Calu3 (cell line): ENCODE results near the gene PLXNB1. TPM values are rescaled to one million over a fixed set of nuclear protein-coding genes. Genes with fewer than 3 reads are reported as not detected.

ENCODE experiments used
- BruUV-seq: library from RNA; stranded (reverse); fragments of 400-500 nt; replicated peaks from 2 replicates; lab custom pipeline; 2021; lab: Mats Ljungman, UMichigan
- CTCF ChIA-PET: fragments of 300-600 bp; sonication (Branson Sonifier 250); formaldehyde crosslinking; loops from one replicate; lab custom pipeline; 2022; ENCODE audit warnings: antibody characterized with exemption; lab: Charles Lee
- DNase-seq: peaks from one replicate; pipeline ENCODE4 v3.0.0; 2022
- H3K27ac Mint-ChIP-seq: one replicate; pipeline ENCODE4 v1.8.0; 2022; ENCODE audit warnings: mixed read lengths; ENCODE audit not compliant: unreplicated experiment
- H3K27me3 Mint-ChIP-seq: one replicate; pipeline ENCODE4 v1.8.0; 2022; ENCODE audit warnings: mixed read lengths; ENCODE audit not compliant: unreplicated experiment
- H3K36me3 Mint-ChIP-seq: one replicate; pipeline ENCODE4 v1.8.0; 2022; ENCODE audit warnings: mild to moderate bottlenecking, moderate library complexity, mixed read lengths; ENCODE audit not compliant: insufficient read depth, unreplicated experiment
- H3K4me1 Mint-ChIP-seq: one replicate; pipeline ENCODE4 v1.8.0; 2022; ENCODE audit warnings: mild to moderate bottlenecking, low read depth, mixed read lengths; ENCODE audit not compliant: unreplicated experiment
- H3K4me3 Mint-ChIP-seq: one replicate; pipeline ENCODE4 v1.8.0; 2022; ENCODE audit warnings: mild to moderate bottlenecking, low read depth, moderate library complexity, mixed read lengths; ENCODE audit not compliant: unreplicated experiment
- H3K9me3 Mint-ChIP-seq: one replicate; pipeline ENCODE4 v1.8.0; 2022; ENCODE audit warnings: low read depth, mixed read lengths; ENCODE audit not compliant: unreplicated experiment
- intact Hi-C: fragments of 100-400 bp; cut with micrococcal nuclease; formaldehyde crosslinking; loops from one replicate; pipeline ENCODE4 v1.10.0; 2022; ENCODE audit not compliant: unreplicated experiment
- total RNA-seq: library from RNA; stranded (reverse); gene quantifications from 2 replicates; pipeline ENCODE4 v1.2.3, GENCODE V29; 2022
- TF ChIP-seq, protein P1 (sequence below): fragments of 200-600 bp; IDR thresholded peaks from one replicate; pipeline ENCODE4 v1.8.0; 2022; ENCODE audit warnings: antibody characterized with exemption; ENCODE audit not compliant: unreplicated experiment

PLXNB1 gene
- total RNA-seq, 1 experiment from 2014 or later = 174 TPM

DNA sequence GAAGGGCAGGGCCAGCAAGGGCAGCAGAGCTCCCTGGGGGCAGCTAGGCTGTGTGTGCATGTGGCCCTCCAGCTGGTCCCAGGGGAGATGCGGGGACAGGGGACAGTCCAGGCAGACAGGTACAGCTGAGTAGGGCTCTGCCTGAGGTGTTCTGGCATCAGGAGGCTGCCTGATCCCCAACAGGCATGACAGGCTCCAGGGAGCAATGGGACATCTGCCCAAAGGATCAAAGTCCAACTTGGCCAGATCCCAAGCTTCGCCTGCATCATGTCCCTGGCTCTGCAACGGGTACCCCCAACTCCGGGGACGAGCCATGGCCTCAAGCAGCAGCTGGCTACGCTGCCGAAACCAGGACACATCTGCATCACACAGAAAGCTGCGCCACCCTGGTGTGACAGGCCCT, 38.4 kb upstream of the PLXNB1 start:
- Mint-ChIP-seq H3K4me1 (peaks cover 21% of the 10 kb centered on the region), H3K27me3 (no peaks in the 10 kb centered on the region), H3K36me3 (peaks cover 50% of the 10 kb centered on the region), H3K27ac (peak overlapping the region; percentile 68), H3K9me3 (no peaks in the 10 kb centered on the region), H3K4me3 (no peak overlapping the region)
- BruUV-seq = no TSS peak
- CTCF ChIA-PET = no interaction called here
- TF ChIP-seq, protein P1, sequence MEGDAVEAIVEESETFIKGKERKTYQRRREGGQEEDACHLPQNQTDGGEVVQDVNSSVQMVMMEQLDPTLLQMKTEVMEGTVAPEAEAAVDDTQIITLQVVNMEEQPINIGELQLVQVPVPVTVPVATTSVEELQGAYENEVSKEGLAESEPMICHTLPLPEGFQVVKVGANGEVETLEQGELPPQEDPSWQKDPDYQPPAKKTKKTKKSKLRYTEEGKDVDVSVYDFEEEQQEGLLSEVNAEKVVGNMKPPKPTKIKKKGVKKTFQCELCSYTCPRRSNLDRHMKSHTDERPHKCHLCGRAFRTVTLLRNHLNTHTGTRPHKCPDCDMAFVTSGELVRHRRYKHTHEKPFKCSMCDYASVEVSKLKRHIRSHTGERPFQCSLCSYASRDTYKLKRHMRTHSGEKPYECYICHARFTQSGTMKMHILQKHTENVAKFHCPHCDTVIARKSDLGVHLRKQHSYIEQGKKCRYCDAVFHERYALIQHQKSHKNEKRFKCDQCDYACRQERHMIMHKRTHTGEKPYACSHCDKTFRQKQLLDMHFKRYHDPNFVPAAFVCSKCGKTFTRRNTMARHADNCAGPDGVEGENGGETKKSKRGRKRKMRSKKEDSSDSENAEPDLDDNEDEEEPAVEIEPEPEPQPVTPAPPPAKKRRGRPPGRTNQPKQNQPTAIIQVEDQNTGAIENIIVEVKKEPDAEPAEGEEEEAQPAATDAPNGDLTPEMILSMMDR = no peak
- no peak for DNase-seq
- intact Hi-C loops = no loop called here

GRCh38 chr3:48467473-48468267, 37.8 kb upstream of the PLXNB1 start:
- H3K4me3 Mint-ChIP-seq = no peak overlapping the region
- H3K4me1 Mint-ChIP-seq = peaks cover 18% of the 10 kb centered on the region
- no peak for DNase-seq
- H3K27ac Mint-ChIP-seq = peak overlapping the region; percentile 68
- intact Hi-C loops = no loop called here
- H3K9me3 Mint-ChIP-seq = no peaks in the 10 kb centered on the region
- TF ChIP-seq, protein P1 = no peak
- TSS peak; percentile 2 for BruUV-seq
- CTCF ChIA-PET = no interaction called here
- H3K27me3 Mint-ChIP-seq = no peaks in the 10 kb centered on the region
- peaks cover 44% of the 10 kb centered on the region for H3K36me3 Mint-ChIP-seq

- Mint-ChIP-seq H3K27me3 (no peaks in the 10 kb centered on the region), H3K9me3 (no peaks in the 10 kb centered on the region), H3K36me3 (peaks cover 40% of the 10 kb centered on the region), H3K4me3 (peak overlapping the region; percentile 74), H3K4me1 (peaks cover 18% of the 10 kb centered on the region), H3K27ac (peak overlapping the region; percentile 100)
- TF ChIP-seq, protein P1 = no peak
- intact Hi-C loops = no loop called here
- BruUV-seq = no TSS peak
- CTCF ChIA-PET = no interaction called here
- DNase-seq = no peak
Observed at GRCh38 chr3:48467110-48467454, 37.2 kb upstream of the PLXNB1 start.

DNA sequence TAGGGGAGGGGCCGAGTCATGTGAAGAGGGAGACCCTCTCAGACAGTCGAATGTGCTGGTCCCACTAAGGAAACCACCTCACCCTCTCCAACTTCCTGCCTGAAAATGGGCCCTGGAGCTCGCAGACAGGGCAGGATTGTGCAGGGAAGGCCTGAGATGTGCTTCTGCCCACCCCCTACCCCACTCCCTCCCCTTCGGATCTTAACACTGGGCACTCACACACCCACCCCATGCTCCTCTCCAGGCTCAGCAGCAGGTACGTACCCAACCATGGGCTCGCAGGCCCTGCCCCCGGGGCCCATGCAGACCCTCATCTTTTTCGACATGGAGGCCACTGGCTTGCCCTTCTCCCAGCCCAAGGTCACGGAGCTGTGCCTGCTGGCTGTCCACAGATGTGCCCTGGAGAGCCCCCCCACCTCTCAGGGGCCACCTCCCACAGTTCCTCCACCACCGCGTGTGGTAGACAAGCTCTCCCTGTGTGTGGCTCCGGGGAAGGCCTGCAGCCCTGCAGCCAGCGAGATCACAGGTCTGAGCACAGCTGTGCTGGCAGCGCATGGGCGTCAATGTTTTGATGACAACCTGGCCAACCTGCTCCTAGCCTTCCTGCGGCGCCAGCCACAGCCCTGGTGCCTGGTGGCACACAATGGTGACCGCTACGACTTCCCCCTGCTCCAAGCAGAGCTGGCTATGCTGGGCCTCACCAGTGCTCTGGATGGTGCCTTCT, 36.7 kb upstream of the PLXNB1 start:
- H3K27me3 Mint-ChIP-seq = no peaks in the 10 kb centered on the region
- peaks cover 18% of the 10 kb centered on the region for H3K4me1 Mint-ChIP-seq
- intact Hi-C loops = no loop called here
- H3K27ac Mint-ChIP-seq = peak overlapping the region; percentile 100
- TF ChIP-seq, protein P1 = no peak
- H3K4me3 Mint-ChIP-seq = peak overlapping the region; percentile 74
- BruUV-seq = TSS peak; percentile 76
- CTCF ChIA-PET = interaction anchor here (0.5 to 0.6 kb wide), 2 partner anchors 83 to 1129 kb away, joined by 3 read pairs; no protein-coding TSS in a partner anchor
- H3K36me3 Mint-ChIP-seq = peaks cover 40% of the 10 kb centered on the region
- H3K9me3 Mint-ChIP-seq = no peaks in the 10 kb centered on the region
- no peak for DNase-seq
